Coronary artery (tissue), 2 donors: ENCODE measurements around the gene PNKD.

Experiments used
- DNase-seq: peaks from one replicate; pipeline ENCODE4 v3.0.0-alpha.2; 2017; ENCODE audit warnings: low spot score
- H3K27ac ChIP-seq, 2 donors: fragments of 200-600 bp; sonication (generic); one replicate each; pipeline ENCODE4 v1.5.1; 2016 to 2019
- H3K4me3 ChIP-seq: fragments of 200-600 bp; sonication (generic); 2 replicates; pipeline ENCODE4 v1.5.1; 2016; ENCODE audit warnings: mild to moderate bottlenecking, moderate library complexity
- TF ChIP-seq, protein P1 (sequence below): fragments of 200-600 bp; sonication (generic); IDR thresholded peaks from one replicate; pipeline ENCODE4 v1.5.1; 2019; ENCODE audit warnings: antibody characterized with exemption

The PNKD gene

DNA sequence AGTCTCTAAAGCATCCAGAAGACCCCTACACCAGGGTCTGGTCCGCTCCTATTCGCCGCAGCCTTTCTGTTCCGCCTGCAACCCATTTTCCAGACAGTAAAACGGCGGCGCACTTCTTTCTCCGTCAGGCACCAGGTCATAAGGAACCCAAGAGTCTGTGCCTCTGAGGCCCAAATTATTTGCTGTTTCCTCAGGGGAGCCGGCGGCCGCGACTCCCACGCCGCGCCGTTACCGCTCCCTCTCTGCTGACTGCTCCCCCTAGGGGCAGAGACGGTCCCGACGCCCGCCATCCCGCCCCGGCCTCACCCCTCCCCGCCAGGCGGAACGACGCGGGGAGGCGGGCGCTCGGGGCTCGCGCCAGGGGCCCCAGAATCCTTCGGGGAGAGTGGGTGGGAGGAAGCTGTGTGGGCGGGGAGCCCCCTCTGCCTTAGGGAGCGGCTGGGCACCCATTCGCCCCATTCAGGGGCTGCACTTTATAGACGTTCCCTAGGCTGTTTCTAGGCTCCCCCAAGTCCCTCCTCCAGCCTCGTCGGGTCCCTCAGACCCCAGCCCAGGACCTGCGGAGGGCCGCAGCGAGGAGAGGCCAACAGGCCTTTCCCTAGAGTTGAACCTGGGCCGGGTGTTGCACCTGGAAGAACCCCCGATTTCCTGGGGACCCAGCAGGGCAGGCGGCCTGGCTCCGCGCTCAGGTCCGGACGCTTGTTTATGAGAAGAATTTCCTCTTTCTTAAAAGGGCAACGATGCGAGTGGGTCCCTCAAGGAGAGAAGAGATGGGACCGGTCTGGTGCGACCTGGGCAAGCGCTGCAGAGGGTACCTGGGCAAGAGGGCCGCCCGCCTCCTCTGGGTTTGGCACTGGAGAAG lies 125.7 kb downstream of the PNKD start:
- peak overlapping the region; percentile 88 for H3K4me3 ChIP-seq
- peak overlapping the region; percentile 96 for H3K27ac ChIP-seq
- DNase-seq, result peak; percentile 97
- TF ChIP-seq, protein P1, sequence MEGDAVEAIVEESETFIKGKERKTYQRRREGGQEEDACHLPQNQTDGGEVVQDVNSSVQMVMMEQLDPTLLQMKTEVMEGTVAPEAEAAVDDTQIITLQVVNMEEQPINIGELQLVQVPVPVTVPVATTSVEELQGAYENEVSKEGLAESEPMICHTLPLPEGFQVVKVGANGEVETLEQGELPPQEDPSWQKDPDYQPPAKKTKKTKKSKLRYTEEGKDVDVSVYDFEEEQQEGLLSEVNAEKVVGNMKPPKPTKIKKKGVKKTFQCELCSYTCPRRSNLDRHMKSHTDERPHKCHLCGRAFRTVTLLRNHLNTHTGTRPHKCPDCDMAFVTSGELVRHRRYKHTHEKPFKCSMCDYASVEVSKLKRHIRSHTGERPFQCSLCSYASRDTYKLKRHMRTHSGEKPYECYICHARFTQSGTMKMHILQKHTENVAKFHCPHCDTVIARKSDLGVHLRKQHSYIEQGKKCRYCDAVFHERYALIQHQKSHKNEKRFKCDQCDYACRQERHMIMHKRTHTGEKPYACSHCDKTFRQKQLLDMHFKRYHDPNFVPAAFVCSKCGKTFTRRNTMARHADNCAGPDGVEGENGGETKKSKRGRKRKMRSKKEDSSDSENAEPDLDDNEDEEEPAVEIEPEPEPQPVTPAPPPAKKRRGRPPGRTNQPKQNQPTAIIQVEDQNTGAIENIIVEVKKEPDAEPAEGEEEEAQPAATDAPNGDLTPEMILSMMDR, result peak; percentile 84
